Prostate gland (tissue), 2 donors: ENCODE results near the gene NOL9.

ENCODE experiments used
- CTCF ChIP-seq, 4 experiments: fragments of 200-600 bp in 2 of 4; fragments of 450-650 bp in 2 of 4; sonication (generic) in 2 of 4; IDR thresholded peaks; 1 replicate in 3 of 4; 2 replicates in 1 of 4; pipeline ENCODE4 v1.5.1; 2016 to 2019; ENCODE audit warnings: antibody characterized with exemption in 4 of 4, mild to moderate bottlenecking in 2 of 4, moderate library complexity in 2 of 4
- POLR2A ChIP-seq: fragments of 450-650 bp; IDR thresholded peaks from one replicate; pipeline ENCODE4 v1.6.1; 2016; ENCODE audit warnings: antibody characterized with exemption, mild to moderate bottlenecking
- POLR2AphosphoS5 ChIP-seq: sonication (generic); formaldehyde crosslinking; IDR thresholded peaks from one replicate; pipeline ENCODE4 v1.6.1; 2017; ENCODE audit warnings: antibody characterized with exemption

- no peak for TF ChIP-seq POLR2A
- TF ChIP-seq CTCF (IDR thresholded peaks at IDR 0.05): no peak
- no peak for TF ChIP-seq POLR2AphosphoS5
Observed at GRCh38 chr1:6546326-6546725, 8.0 kb downstream of the NOL9 start.
